CD4-positive, alpha-beta T cell treated with Interleukin-2 at 100 ng/mL for 4 hours (primary cell): ENCODE results near the gene NPTXR.
A peak's percentile ranks its signal among the peaks of the same experiment; 100 is the strongest.
"Not testable (repeated sequence)": the region's sequence is repeated elsewhere in the genome, so short reads cannot be mapped to it uniquely, and the experiment has no call there.

ENCODE experiments used
- DNase-seq: peaks from one replicate; pipeline ENCODE4 v3.0.0-alpha.2; 2020; ENCODE audit warnings: low spot score

The NPTXR gene

GRCh38 chr22:38831166-38831945, 12.5 kb downstream of the NPTXR start:
- no peak for DNase-seq

- no peak for DNase-seq
These were observed 13.1 kb downstream of the NPTXR start for GRCh38 chr22:38830845-38831108.

DNA sequence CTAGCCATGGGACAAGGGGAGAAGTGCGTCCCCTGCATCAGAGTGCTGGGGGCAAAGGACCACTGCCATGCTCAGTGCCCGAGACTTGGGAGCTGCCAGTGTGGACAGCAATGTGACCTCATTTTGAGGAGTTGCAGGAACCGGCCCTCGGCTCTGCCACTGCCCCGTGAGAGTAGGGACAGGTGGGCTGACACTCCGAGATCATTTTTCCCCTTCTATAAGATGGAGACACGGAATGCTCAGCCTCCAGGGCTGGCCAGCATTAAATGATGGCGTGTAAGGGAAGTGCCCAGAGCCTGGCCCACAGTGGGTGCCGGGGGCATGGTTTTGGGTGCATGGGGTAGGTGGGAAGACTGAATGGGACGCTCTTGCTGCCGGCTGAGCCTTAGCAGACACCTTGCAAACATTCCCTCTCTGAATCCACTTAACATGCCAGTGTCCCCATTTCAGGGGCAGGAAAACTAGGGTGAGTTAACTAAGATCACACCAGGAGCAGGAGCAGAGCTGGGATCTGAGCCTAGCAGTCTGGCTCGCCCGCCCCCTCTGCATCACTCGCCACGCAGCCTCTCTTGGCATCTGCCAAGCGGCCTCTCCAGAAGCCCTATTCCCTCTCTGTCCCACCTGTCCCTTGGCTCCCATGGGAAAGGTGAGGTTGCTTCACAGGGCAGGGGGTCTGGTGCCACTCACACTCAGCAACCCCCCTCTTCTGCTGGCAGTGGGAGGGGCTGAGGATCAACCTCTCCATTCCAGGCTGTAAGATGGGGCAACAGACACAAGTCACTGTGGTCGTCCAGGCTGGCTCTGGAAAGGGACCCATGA, 13.6 kb downstream of the NPTXR start:
- DNase-seq: no peak

- DNase-seq: no peak
These were observed 14.3 kb downstream of the NPTXR start for GRCh38 chr22:38829485-38829884.

DNA sequence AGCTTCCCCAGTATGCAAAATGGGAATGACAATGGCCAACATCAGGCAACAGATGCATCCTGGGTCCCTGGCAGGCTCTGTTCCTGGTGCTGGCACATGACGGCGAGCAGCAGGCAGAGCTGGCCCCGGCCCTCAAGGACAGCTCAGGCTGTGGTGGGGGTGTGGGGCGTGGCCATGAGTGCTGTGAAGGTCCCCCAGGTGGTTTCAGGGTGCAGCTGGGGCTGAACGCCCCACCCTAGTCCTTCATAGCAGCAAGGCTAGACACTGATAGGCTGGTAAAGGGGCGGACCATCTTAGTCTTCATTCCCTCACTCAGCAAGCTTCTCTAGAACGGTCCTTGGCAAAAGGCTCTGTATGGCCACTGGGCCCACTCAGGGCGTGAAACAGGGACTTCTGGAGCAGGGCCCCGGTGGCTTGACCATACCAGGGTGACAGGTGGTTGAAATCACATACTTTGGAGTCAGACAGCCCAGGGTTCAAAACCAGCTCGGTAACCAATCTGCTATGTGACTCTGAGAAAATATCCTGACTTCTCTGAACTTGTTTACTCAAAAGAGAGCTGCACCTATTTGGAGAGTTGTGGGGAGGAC, 15.1 kb downstream of the NPTXR start:
- DNase-seq: no peak

DNA sequence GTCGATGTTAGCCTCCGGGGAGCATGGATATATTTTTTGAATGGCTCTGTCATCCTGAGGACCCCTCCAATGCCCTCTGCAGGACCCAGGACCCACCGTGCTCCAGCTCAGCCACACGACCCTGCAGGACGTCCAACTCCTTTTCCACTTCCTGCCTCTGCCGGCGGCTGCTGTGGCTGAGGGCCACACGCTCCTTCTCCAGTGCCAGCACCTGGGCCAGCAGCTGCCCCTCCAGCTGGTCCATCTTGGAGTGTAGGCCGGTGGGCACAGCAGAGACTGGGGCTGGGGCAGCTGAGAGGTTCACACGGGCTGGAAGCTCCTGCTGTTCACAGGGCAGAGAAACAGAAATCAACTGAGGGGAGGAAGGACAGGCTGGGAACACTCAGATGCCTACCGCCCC, 15.6 kb downstream of the NPTXR start:
- no peak for DNase-seq

DNA sequence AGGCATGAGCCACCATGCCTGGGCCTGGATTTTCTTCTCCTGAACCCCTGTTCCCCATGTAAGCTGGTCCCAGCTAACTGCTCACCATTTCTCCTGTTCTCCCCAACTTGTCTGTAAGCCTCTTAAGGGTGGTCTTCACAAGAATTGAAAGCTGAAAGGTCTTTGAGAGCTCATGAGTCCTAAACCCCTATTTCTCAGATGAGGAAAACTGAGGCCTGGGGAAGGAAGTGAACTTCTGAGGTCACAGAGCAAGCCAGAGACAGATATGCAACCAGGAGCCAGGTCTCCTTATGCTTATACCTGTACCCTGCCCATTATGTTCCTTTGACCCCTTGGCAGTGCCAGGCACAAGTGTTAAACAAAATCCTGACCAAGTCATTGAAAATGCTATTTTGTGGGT, 16.3 kb downstream of the NPTXR start:
- DNase-seq: no peak

DNA sequence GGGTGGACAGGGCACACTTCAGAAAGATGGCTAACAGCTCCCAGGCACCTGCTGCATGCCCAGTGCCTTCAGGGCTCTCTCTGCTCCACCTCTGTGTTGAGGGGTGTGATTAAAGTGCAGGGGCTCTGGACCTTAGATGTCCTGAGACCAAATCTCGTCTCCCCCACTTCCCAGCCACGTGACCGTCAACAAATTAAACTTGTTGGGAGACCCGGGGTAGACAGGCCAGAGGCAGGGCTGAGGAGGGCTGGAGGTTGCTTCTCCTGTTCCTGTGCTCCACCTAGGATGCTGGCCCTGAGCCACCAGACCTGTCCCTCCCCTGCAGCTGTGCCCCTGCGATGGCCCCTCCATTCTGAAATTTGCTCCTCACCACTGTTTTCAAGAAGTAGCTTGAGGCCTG, 17.0 kb downstream of the NPTXR start:
- no peak for DNase-seq

- no peak for DNase-seq
These were observed 17.4 kb downstream of the NPTXR start for GRCh38 chr22:38826386-38826785.

GRCh38 chr22:38824585-38824984, 19.2 kb downstream of the NPTXR start:
- DNase-seq: peak; percentile 11

DNA sequence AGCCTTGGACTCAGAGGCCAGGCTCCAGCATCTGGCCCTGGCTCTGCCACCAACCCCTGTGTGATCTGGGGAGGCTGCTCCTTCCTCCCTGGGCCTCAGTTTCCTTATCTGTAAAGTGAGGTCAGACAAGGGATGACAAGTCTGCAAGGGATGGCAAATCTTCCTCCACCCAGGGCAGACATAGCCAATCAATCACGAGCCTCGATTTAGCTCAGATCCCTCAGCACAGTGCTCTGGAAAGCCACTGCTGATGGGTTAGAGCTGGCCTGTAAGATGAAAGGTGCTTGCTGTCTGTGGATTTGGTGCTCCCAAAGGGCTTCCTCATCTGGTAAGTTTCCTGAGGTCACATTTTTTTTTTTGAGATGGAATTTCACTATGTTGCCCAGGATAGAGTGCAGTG, 20.2 kb downstream of the NPTXR start:
- no peak for DNase-seq

- no peak for DNase-seq
These were observed 20.8 kb downstream of the NPTXR start for GRCh38 chr22:38823076-38823475.

DNA sequence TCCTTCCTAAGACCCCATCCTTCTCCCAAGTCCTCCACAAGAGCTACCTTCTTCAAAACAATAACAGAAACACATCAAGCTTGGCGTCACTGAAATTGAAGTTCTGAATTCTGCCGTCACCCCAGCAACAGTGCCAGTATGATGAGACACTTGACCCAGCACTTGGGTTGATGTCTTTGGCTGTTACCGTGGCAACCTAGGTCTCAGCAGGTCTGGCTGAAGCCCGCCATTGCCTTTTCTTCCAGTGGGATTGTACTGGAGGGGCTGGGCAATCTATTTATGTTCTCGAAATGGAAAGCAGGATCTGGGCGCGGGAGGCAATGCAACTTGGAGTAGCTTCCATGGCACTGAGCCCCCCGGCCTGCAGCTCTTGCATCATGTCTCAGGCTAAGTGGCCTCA, 23.8 kb downstream of the NPTXR start:
- DNase-seq: no peak

DNA sequence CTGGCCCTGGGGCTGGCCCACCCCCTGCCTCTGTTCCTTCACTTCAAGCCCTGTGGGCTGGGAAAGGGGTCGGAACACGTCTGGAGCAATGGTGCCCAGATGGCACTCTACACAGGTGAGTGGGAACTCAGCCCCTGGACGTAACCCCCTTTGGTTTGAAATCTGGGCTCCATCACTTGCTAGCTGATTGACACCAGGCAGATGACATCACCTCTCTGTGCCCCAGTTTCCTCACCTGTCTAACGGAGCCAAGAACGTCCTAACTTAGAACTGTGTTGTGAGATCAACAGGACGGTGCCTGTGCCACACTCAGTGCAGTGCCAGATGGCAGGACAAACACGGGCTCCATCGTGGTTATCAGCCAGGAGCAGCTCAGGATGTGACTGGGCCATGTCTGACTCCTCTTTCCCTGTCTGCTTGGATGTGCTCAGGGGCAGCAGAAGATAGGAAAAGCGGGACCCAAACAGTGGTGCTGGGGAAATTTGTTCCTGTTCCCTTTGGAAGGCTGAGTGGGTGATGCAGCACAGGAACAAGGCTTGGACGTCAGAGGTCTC, 24.4 kb downstream of the NPTXR start:
- DNase-seq: no peak

GRCh38 chr22:38817196-38817595, 26.6 kb downstream of the NPTXR start:
- DNase-seq: no peak

GRCh38 chr22:38815842-38816241, 28.0 kb downstream of the NPTXR start:
- DNase-seq: no peak

DNA sequence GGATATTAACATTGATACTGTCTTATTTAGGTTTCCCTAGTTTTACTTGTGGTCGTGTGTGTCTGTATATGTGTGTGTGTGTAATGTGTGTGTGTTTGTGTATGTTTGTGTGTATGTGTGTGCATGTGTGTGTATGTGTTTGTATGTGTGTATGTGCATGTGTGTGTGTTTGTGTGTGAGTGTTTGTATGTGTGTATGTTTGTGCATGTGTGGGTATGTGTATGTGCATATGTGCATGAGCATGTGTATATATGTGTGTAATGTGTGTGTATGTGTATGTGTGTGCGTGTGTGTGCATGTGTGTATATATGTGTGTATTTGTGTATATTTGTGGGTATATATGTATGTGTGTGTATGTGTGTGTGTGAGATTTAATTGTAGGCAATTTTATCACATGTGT, 32.6 kb downstream of the NPTXR start:
- DNase-seq: no peak

DNA sequence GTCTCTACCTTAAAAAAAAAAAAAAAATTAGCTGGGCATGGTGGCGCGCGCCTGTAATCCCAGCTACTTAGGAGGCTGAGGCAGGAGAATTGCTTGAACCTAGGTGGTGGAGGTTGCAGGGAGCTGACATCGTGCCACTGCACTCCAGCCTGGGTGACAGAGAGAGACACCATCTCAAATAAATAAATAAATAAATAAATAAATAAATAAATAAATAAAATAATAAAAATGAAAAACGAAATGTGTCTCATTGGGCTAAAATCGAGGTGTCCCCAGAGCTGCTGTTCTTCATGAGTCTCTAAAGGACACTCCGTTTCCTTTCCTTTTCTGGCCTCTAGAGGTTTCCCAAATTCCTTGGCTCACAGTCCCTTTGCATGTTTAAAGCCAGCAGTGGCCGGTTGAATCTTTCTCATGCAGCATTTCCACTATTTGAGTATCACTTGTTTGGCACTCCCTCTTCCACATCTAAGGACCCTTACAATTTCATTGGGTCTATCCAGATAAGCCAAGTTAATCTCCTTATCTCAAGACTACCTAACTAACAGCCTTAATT, 38.7 kb downstream of the NPTXR start:
- not testable (repeated sequence) for DNase-seq

DNA sequence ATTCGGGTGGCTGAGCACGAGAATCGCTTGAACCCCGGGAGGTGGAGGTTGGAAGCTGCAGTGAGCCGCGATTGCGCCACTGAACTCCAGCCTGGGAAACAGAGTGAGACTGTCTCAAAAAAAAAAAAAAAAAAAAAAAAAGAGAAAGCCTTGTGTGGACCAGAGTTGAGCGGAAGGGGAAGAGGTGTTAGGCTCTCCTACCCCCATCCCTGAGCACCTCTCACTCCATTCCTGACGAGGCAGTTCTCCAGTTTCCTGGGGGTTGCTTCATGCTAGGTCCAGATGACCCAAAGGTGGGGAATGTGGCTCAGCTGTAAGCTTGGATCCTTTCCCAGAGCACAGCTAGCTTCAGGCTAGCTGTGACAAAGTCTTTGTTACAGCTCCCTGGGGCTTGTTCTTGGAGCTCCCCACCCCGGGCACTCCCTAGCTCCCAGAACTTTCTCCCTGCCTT, 41.1 kb downstream of the NPTXR start:
- DNase-seq: no peak

GRCh38 chr22:38799265-38800002, 44.4 kb downstream of the NPTXR start:
- DNase-seq: no peak

DNA sequence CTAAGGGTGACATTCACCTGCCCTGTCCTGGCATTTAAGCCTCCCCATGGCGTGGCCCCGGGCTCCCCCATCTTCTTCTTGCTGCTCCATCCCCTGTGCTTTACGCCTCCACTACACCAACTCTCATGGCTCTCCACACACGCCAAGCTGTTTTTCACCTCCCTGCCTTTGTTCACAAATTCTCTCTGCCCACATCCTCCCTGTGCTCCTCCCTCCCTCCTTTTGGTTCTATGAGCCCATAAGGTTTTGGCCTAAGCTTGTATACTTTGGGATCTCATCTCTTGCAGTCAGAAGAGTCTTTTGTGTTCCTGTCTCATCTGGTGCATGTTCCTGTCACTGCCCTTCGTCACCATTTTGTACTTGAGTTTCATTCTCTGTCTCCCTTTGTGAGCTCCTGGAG, 45.3 kb downstream of the NPTXR start:
- DNase-seq: no peak
